Gastrocnemius medialis (tissue), 4 donors: Measurements from ENCODE around the gene NAALAD2. TPM values are rescaled to one million over a fixed set of nuclear protein-coding genes. Genes with fewer than 3 reads are reported as not detected.

ENCODE experiments used
- ATAC-seq, 2 donors: fragments of 150-250 bp; one replicate each; pipeline ENCODE4 v1.9.1; 2016
- DNase-seq, 2 donors: peaks; one replicate each; pipeline ENCODE4 v3.0.0-alpha.2; 2019
- H3K27ac ChIP-seq, 4 donors: fragments of 200-600 bp; sonication (generic); 1 replicate in 1 of 4; 2 replicates in 3 of 4; pipeline ENCODE4 v1.5.1; 2016 to 2018; ENCODE audit warnings: mild to moderate bottlenecking in 2 of 4, moderate library complexity in 1 of 4
- H3K27me3 ChIP-seq, 3 donors: fragments of 200-600 bp; sonication (generic) in 2 of 3; 1 replicate in 1 of 3; 2 replicates in 2 of 3; pipeline versions ENCODE4 v1.5.1 to v1.6.0; 2016 to 2019; ENCODE audit warnings: mild to moderate bottlenecking in 1 of 3, moderate library complexity in 1 of 3
- H3K36me3 ChIP-seq, 2 donors: fragments of 200-600 bp; sonication (generic) in 1 of 2; one replicate each; pipeline ENCODE4 v1.5.1; 2017 to 2018
- H3K4me1 ChIP-seq, 2 donors: fragments of 200-600 bp; sonication (generic) in 1 of 2; one replicate each; pipeline ENCODE4 v1.5.1; 2016 to 2017; ENCODE audit warnings: mild to moderate bottlenecking in 2 of 2
- H3K4me3 ChIP-seq, 4 donors: fragments of 200-600 bp; sonication (generic) in 3 of 4; 1 replicate in 1 of 4; 2 replicates in 3 of 4; pipeline ENCODE4 v1.5.1; 2016 to 2019; ENCODE audit warnings: mild to moderate bottlenecking in 2 of 4
- H3K9me3 ChIP-seq, 3 donors: fragments of 200-600 bp; sonication (generic) in 2 of 3; 1 replicate in 1 of 3; 2 replicates in 2 of 3; pipeline ENCODE4 v1.5.1; 2016 to 2019
- POLR2A ChIP-seq, 2 donors: fragments of 450-650 bp; IDR thresholded peaks; one replicate each; pipeline ENCODE4 v1.6.1; 2017; ENCODE audit warnings: antibody characterized with exemption in 2 of 2, mild to moderate bottlenecking in 2 of 2, moderate library complexity in 2 of 2
- in situ Hi-C, 4 donors: fragments of 200-750 bp; cut with MboI; loops; one replicate each; pipeline versions ENCODE4 v1.15.0 to v1.8.0; 2017; ENCODE audit warnings: low sequenced_read_pairs in 4 of 4
- intact Hi-C: fragments of 100-400 bp; cut with DNase I; formaldehyde crosslinking; loops from one replicate; pipeline ENCODE4 v1.15.1; 2023; ENCODE audit warnings: low total_unique reads
- total RNA-seq, 4 donors: library from RNA; depleted of rRNA; stranded (reverse); fragments of >200 nt; gene quantifications; one replicate each; pipeline versions ENCODE4 v1.1.0 to v1.2.3, GENCODE V29; 2016
- TF ChIP-seq, protein P1 (sequence below), 5 experiments: fragments of 450-650 bp in 3 of 5; fragments of 200-600 bp in 2 of 5; sonication (generic) in 2 of 5; IDR thresholded peaks in 4 of 5; conservative IDR thresholded peaks in 1 of 5; 1 replicate in 4 of 5; 2 replicates in 1 of 5; pipeline ENCODE4 v1.5.1; 2016 to 2019; ENCODE audit warnings: antibody characterized with exemption in 5 of 5, mild to moderate bottlenecking in 3 of 5, moderate library complexity in 3 of 5

NAALAD2 gene
- total RNA-seq, 4 donors from 2014 or later: 0.09 to 0.20 TPM; not detected in 2

DNA sequence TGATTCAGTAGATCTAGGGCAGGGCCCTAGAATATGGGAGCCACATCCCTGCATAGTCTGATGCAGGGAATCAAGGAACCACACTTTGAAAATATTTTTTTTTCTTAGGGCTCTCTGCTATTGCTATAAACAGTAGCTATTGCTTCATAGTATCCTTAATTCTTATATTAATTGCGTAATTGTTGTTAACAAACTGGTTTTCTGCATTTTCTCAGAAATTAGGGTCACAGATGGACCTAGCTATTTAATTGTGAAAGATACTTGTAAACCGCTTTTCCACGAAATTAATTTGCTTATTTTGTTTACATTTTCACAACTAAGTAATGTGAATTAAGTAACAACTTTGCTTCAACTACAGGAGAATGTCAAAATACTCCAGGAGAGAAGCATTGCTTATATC is 34.1 kb downstream of the NAALAD2 start:
- TF ChIP-seq POLR2A (IDR thresholded peaks at IDR 0.05): no peak
- TF ChIP-seq, protein P1, sequence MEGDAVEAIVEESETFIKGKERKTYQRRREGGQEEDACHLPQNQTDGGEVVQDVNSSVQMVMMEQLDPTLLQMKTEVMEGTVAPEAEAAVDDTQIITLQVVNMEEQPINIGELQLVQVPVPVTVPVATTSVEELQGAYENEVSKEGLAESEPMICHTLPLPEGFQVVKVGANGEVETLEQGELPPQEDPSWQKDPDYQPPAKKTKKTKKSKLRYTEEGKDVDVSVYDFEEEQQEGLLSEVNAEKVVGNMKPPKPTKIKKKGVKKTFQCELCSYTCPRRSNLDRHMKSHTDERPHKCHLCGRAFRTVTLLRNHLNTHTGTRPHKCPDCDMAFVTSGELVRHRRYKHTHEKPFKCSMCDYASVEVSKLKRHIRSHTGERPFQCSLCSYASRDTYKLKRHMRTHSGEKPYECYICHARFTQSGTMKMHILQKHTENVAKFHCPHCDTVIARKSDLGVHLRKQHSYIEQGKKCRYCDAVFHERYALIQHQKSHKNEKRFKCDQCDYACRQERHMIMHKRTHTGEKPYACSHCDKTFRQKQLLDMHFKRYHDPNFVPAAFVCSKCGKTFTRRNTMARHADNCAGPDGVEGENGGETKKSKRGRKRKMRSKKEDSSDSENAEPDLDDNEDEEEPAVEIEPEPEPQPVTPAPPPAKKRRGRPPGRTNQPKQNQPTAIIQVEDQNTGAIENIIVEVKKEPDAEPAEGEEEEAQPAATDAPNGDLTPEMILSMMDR (IDR thresholded peaks at IDR 0.05 in 4 of 5, conservative IDR thresholded peaks at IDR 0.05 in 1 of 5): no peak
- Histone ChIP-seq H3K4me3 (no peak overlapping the region), H3K9me3 (no peaks in the 10 kb centered on the region), H3K27me3 (no peaks in the 10 kb centered on the region), H3K36me3 (no peaks in the 10 kb centered on the region), H3K27ac (no peak overlapping the region), H3K4me1 (no peaks in the 10 kb centered on the region)
- in situ Hi-C loops: no loop called here
- DNase-seq (no peak), ATAC-seq (no peak)
- intact Hi-C loops: no loop called here

DNA sequence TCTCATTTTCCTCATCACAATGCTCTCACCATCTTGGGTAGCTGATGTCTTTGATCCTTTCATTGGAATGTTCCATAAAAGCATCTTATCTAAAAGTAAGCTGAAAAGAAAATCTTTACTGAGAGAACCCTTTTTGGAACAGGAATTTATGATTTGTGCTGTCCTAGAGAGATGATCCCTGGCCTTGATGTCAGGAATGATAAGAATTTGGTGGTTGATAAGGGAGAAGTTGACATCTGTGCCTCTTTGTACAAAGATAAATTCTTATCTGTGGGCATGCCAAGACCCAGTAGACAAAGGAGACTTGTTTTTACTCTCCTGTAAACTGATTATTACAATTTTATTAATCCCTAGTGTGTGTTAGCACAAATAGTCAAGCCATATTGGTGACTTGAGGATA is 36.9 kb downstream of the NAALAD2 start:
- H3K9me3 ChIP-seq: no peaks in the 10 kb centered on the region
- no peak overlapping the region for H3K27ac ChIP-seq
- no peak overlapping the region for H3K4me3 ChIP-seq
- no peaks in the 10 kb centered on the region for H3K27me3 ChIP-seq
- ATAC-seq: no peak
- TF ChIP-seq POLR2A (IDR thresholded peaks at IDR 0.05): no peak
- TF ChIP-seq, protein P1 (IDR thresholded peaks at IDR 0.05 in 4 of 5, conservative IDR thresholded peaks at IDR 0.05 in 1 of 5): no peak
- no peaks in the 10 kb centered on the region for H3K36me3 ChIP-seq
- DNase-seq: no peak
- intact Hi-C loops (no loop called here), in situ Hi-C loops (no loop called here)
- H3K4me1 ChIP-seq: no peaks in the 10 kb centered on the region

DNA sequence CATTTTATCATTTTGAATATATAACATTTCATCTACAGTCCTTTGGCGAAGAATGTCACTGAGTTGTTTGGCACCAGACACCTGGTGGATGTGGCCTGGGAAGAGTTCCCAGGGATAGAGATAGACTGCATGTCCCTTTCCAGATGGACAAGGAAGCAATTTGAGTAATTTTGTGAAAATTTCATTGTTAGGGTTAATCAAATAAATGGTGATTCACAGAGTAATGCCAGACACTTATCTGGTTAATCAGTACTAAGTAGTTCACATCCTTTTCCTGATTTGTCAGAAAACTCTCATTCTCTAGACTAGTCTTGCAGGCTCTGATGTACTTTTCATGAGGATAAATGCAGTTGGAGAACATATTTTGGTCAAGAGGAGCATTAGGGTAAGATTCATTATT is 41.6 kb downstream of the NAALAD2 start:
- no peak overlapping the region for H3K4me3 ChIP-seq
- H3K4me1 ChIP-seq: no peaks in the 10 kb centered on the region
- in situ Hi-C loops (no loop called here), intact Hi-C loops (no loop called here)
- H3K36me3 ChIP-seq: no peaks in the 10 kb centered on the region
- TF ChIP-seq POLR2A (IDR thresholded peaks at IDR 0.05): no peak
- TF ChIP-seq, protein P1 (IDR thresholded peaks at IDR 0.05 in 4 of 5, conservative IDR thresholded peaks at IDR 0.05 in 1 of 5): no peak
- no peaks in the 10 kb centered on the region for H3K27me3 ChIP-seq
- DNase-seq (no peak), ATAC-seq (no peak)
- H3K27ac ChIP-seq: no peak overlapping the region
- no peaks in the 10 kb centered on the region for H3K9me3 ChIP-seq

DNA sequence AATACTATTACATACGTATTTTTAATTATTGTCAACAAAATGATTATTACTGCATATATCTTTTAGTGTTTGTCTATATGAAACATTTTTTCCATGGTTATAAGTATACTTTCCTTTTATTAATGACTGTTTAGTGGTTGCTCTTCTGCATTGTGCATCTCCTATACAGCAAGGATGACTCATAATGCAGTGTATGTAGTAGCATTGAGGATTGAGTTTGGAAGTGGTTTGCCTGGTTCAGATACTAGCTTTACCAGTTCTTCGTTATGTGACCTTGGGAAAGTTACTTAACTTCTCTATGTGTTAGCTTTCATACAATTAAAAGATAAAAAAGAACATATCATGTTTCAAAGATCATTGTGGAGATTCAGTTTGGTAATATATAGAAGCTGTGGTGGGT is 44.3 kb downstream of the NAALAD2 start:
- ATAC-seq: no peak
- in situ Hi-C loops (no loop called here), intact Hi-C loops (no loop called here)
- Histone ChIP-seq H3K36me3 (no peaks in the 10 kb centered on the region), H3K9me3 (no peaks in the 10 kb centered on the region), H3K4me1 (no peaks in the 10 kb centered on the region), H3K27me3 (no peaks in the 10 kb centered on the region), H3K27ac (no peak overlapping the region), H3K4me3 (no peak overlapping the region)
- no peak for DNase-seq
- TF ChIP-seq, protein P1 (IDR thresholded peaks at IDR 0.05 in 4 of 5, conservative IDR thresholded peaks at IDR 0.05 in 1 of 5): no peak
- TF ChIP-seq POLR2A (IDR thresholded peaks at IDR 0.05): no peak

DNA sequence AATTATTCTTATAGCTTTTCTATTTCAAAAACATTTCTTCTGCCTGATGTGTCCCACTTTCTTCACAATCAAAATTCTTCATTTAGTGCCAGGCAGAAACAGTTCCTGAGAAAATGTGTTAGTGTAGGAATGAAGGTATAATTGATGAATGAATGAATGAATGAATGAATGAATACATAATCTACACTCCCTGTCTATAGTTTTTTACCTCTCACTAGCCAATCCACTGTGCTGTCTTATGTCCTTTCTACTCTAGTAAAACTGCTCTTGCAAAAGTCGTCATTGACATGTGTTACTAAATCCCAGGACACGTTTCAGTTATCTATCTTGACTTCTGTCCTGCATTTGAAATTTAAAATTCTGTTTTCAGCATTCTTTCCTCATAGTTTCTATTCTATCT is 45.5 kb downstream of the NAALAD2 start:
- no peak for ATAC-seq
- Histone ChIP-seq H3K36me3 (no peaks in the 10 kb centered on the region), H3K9me3 (no peaks in the 10 kb centered on the region), H3K4me1 (no peaks in the 10 kb centered on the region), H3K4me3 (no peak overlapping the region), H3K27ac (no peak overlapping the region), H3K27me3 (no peaks in the 10 kb centered on the region)
- no peak for DNase-seq
- in situ Hi-C loops (no loop called here), intact Hi-C loops (no loop called here)
- no peak for TF ChIP-seq POLR2A (IDR thresholded peaks at IDR 0.05)
